ENCODE measurements around the gene OR6K6.

OR6K6 gene

GRCh38 chr1:158754420-158754819 lies at the start of gene OR6K6:
Gene OR6K6 (plus strand): TSS chr1:158754720. CDS start chr1:158754888, 168 bp downstream.
- DNase-seq (ENCODE audit: low read depth in 2 of 2): no peak

GRCh38 chr1:158706096-158706495 lies 48.4 kb upstream of the OR6K6 start:
- no peak for DNase-seq (ENCODE audit: low read depth in 2 of 2)

- no peak for DNase-seq (ENCODE audit: low read depth in 2 of 2)
Observed at GRCh38 chr1:158711098-158711497, 43.4 kb upstream of the OR6K6 start.

- no peak for DNase-seq (ENCODE audit: low read depth in 2 of 2)
Observed at GRCh38 chr1:158714754-158715153, 39.8 kb upstream of the OR6K6 start.

GRCh38 chr1:158716335-158716734 lies 38.2 kb upstream of the OR6K6 start:
- DNase-seq (ENCODE audit: low read depth in 2 of 2): no peak

- no peak for DNase-seq (ENCODE audit: low read depth in 2 of 2)
Observed at GRCh38 chr1:158717344-158717743, 37.2 kb upstream of the OR6K6 start.

GRCh38 chr1:158719664-158720063 lies 34.9 kb upstream of the OR6K6 start:
- DNase-seq (ENCODE audit: low read depth in 2 of 2): no peak

GRCh38 chr1:158720620-158721019 lies 33.9 kb upstream of the OR6K6 start, which contains the start of gene OR6K3:
Gene OR6K3 (minus strand): TSS chr1:158720720. CDS start chr1:158718115, 2,605 bp downstream.
- DNase-seq (ENCODE audit: low read depth in 2 of 2): no peak

GRCh38 chr1:158724442-158724841 lies 30.1 kb upstream of the OR6K6 start:
- no peak for DNase-seq (ENCODE audit: low read depth in 2 of 2)

GRCh38 chr1:158728510-158729225 lies 25.9 kb upstream of the OR6K6 start:
- no peak for DNase-seq (ENCODE audit: low read depth in 2 of 2)

- no peak for DNase-seq (ENCODE audit: low read depth in 2 of 2)
Observed at GRCh38 chr1:158730453-158730852, 24.1 kb upstream of the OR6K6 start.

- DNase-seq (ENCODE audit: low read depth in 2 of 2): no peak
Observed at GRCh38 chr1:158731707-158732106, 22.8 kb upstream of the OR6K6 start.

GRCh38 chr1:158732524-158732923 lies 22.0 kb upstream of the OR6K6 start:
- no peak for DNase-seq (ENCODE audit: low read depth in 2 of 2)

- no peak for DNase-seq (ENCODE audit: low read depth in 2 of 2)
Observed at GRCh38 chr1:158735848-158736247, 18.7 kb upstream of the OR6K6 start.

- DNase-seq (ENCODE audit: low read depth in 2 of 2): no peak
Observed at GRCh38 chr1:158752155-158752712, 2.3 kb upstream of the OR6K6 start.

- no peak for DNase-seq (ENCODE audit: low read depth in 2 of 2)
Observed at GRCh38 chr1:158771950-158772866, 17.7 kb downstream of the OR6K6 start, which contains the start of gene OR6N1. Gene OR6N1 (minus strand): TSS chr1:158772195. CDS start chr1:158766682, 5,513 bp downstream.

GRCh38 chr1:158781104-158781503 lies 26.6 kb downstream of the OR6K6 start, which contains the start of gene OR6N2:
Gene OR6N2 (minus strand): TSS chr1:158781204. CDS start chr1:158777635, 3,569 bp downstream.
- DNase-seq (ENCODE audit: low read depth in 2 of 2): no peak

- no peak for DNase-seq (ENCODE audit: low read depth in 2 of 2)
Observed at GRCh38 chr1:158793604-158794003, 39.1 kb downstream of the OR6K6 start.

- no peak for DNase-seq (ENCODE audit: low read depth in 2 of 2)
Observed at GRCh38 chr1:158794247-158794646, 39.7 kb downstream of the OR6K6 start.

GRCh38 chr1:158798531-158798930 lies 44.0 kb downstream of the OR6K6 start:
- no peak for DNase-seq (ENCODE audit: low read depth in 2 of 2)

GRCh38 chr1:158799689-158800088 lies 45.2 kb downstream of the OR6K6 start:
- DNase-seq (ENCODE audit: low read depth in 2 of 2): no peak

GRCh38 chr1:158800526-158800925 lies 46.0 kb downstream of the OR6K6 start:
- no peak for DNase-seq (ENCODE audit: low read depth in 2 of 2)

All from stimulated activated CD8-positive, alpha-beta memory T cell treated with anti-CD3 and anti-CD28 coated beads, Interleukin-15, amount 100 ng/mL, for 48 hours (primary cell).